WTC11 (cell line): ENCODE results near the gene CNST. TPM values are rescaled to one million over a fixed set of nuclear protein-coding genes. Genes with fewer than 3 reads are reported as not detected.

Experiments
- ATAC-seq: fragments of 200-7000 bp; cut with Tn5 transposase; 2 replicates; pipeline ENCODE4 v1.10.0; 2021; ENCODE audit warnings: mild to moderate bottlenecking, moderate library complexity
- CTCF ChIA-PET: fragments of 300-600 bp; sonication (Branson Sonifier 250); formaldehyde crosslinking; loops from one replicate; lab custom pipeline; 2021; ENCODE audit warnings: antibody characterized with exemption; lab: Charles Lee
- POLR2A ChIA-PET: fragments of 350-600 bp; sonication (Branson Sonifier 250); formaldehyde crosslinking; loops from one replicate; lab custom pipeline; 2021; ENCODE audit warnings: antibody characterized with exemption; lab: Charles Lee
- DNase-seq: peaks from one replicate; pipeline ENCODE4 v3.0.0; 2021; ENCODE audit warnings: low spot score
- H3K27ac Mint-ChIP-seq: 2 replicates; pipeline ENCODE4 v1.8.0; 2021; ENCODE audit warnings: mixed read lengths
- H3K27me3 Mint-ChIP-seq: 2 replicates; pipeline ENCODE4 v1.8.0; 2021; ENCODE audit warnings: low read depth, mild to moderate bottlenecking, moderate library complexity, mixed read lengths
- H3K36me3 Mint-ChIP-seq: 2 replicates; pipeline ENCODE4 v1.8.0; 2021; ENCODE audit warnings: mixed read lengths
- H3K4me1 Mint-ChIP-seq: 2 replicates; pipeline ENCODE4 v1.8.0; 2022; ENCODE audit warnings: mixed read lengths
- H3K4me3 Mint-ChIP-seq: 2 replicates; pipeline ENCODE4 v1.8.0; 2021; ENCODE audit warnings: mild to moderate bottlenecking, moderate library complexity, mixed read lengths
- H3K9me3 Mint-ChIP-seq: 2 replicates; pipeline ENCODE4 v1.8.0; 2021; ENCODE audit warnings: mixed read lengths
- AR ChIP-seq: fragments of 250-450 bp; sonication (Bioruptor Pico); IDR thresholded peaks from 2 replicates; pipeline ENCODE4 v1.9.0; 2021; ENCODE audit warnings: mild to moderate bottlenecking
- ATF2 ChIP-seq: sonication (generic); formaldehyde crosslinking; IDR thresholded peaks from 2 replicates; pipeline ENCODE4 v1.8.1; 2022; ENCODE audit warnings: low read depth, missing genetic modification reagents, borderline replicate concordance
- CTCF ChIP-seq: fragments of 200-600 bp; IDR thresholded peaks from 2 replicates; pipeline ENCODE4 v1.8.0; 2022; ENCODE audit warnings: antibody characterized with exemption
- FOXK1 ChIP-seq: sonication (generic); formaldehyde crosslinking; IDR thresholded peaks from 2 replicates; pipeline ENCODE4 v1.8.0; 2022; ENCODE audit warnings: mild to moderate bottlenecking, moderate library complexity, missing genetic modification reagents
- FOXP4 ChIP-seq: sonication (generic); formaldehyde crosslinking; IDR thresholded peaks from 2 replicates; pipeline ENCODE4 v1.8.0; 2022; ENCODE audit warnings: mild to moderate bottlenecking, missing genetic modification reagents
- GTF2I ChIP-seq: fragments of 250-450 bp; sonication (Bioruptor Pico); conservative IDR thresholded peaks from 2 replicates; pipeline ENCODE4 v1.4.0; 2021; ENCODE audit warnings: mild to moderate bottlenecking
- NFE2L1 ChIP-seq: sonication (generic); formaldehyde crosslinking; IDR thresholded peaks from 2 replicates; pipeline ENCODE4 v1.8.1; 2023; ENCODE audit warnings: missing genetic modification reagents
- NFYB ChIP-seq: sonication (generic); formaldehyde crosslinking; conservative IDR thresholded peaks from 2 replicates; pipeline ENCODE4 v1.8.0; 2022; ENCODE audit warnings: low read depth, missing genetic modification reagents
- RORB ChIP-seq: fragments of 250-450 bp; sonication (Bioruptor Pico); IDR thresholded peaks from 2 replicates; pipeline ENCODE4 v1.9.0; 2021; ENCODE audit warnings: mild to moderate bottlenecking
- TEAD4 ChIP-seq: sonication (generic); formaldehyde crosslinking; IDR thresholded peaks from 2 replicates; pipeline ENCODE4 v1.8.0; 2022; ENCODE audit warnings: mild to moderate bottlenecking, missing genetic modification reagents
- ZMAT4 ChIP-seq: fragments of 250-450 bp; sonication (Bioruptor Pico); IDR thresholded peaks from 2 replicates; pipeline ENCODE4 v1.9.0; 2021; ENCODE audit warnings: mild to moderate bottlenecking
- ZNF416 ChIP-seq: fragments of 250-450 bp; sonication (Bioruptor Pico); IDR thresholded peaks from 2 replicates; pipeline ENCODE4 v1.9.0; 2021; ENCODE audit warnings: mild to moderate bottlenecking, inconsistent platforms
- ZNF532 ChIP-seq: fragments of 250-450 bp; sonication (Bioruptor Pico); IDR thresholded peaks from 2 replicates; pipeline ENCODE4 v1.9.0; 2021; ENCODE audit warnings: mild to moderate bottlenecking, borderline replicate concordance
- total RNA-seq: library from RNA; stranded (reverse); gene quantifications from 3 replicates; pipeline ENCODE4 v1.2.3, GENCODE V29; 2021

The CNST gene
- total RNA-seq, 1 experiment from 2014 or later: 18.4 TPM

GRCh38 chr1:246566128-246566812 lies at the start of gene CNST, which contains the start of gene TFB2M (continued):
- no peak for TF ChIP-seq AR (CRISPR knock-in tag)
- no peak for TF ChIP-seq ZNF532 (CRISPR knock-in tag)
- no peak for TF ChIP-seq ATF2 (CRISPR knock-in tag)
- no peak for TF ChIP-seq ZNF416 (CRISPR knock-in tag)
- TF ChIP-seq RORB (CRISPR knock-in tag): no peak
- no peak for TF ChIP-seq GTF2I
- TF ChIP-seq FOXP4 (CRISPR knock-in tag): peak; percentile 92
- TF ChIP-seq, all 79 proteins: peak for 19

GRCh38 chr1:246517391-246517790 lies 48.9 kb upstream of the CNST start:
- H3K27me3 Mint-ChIP-seq: peaks cover 5% of the 10 kb centered on the region

More at GRCh38 chr1:246517391-246517790, 48.9 kb upstream of the CNST start:
- no peak for DNase-seq
- TF ChIP-seq TEAD4 (CRISPR knock-in tag): no peak
- no peak for TF ChIP-seq NFYB (CRISPR knock-in tag)
- TF ChIP-seq CTCF: no peak
- no peak for TF ChIP-seq NFE2L1
- TF ChIP-seq FOXP4 (CRISPR knock-in tag): no peak
- no peak for TF ChIP-seq ZMAT4 (CRISPR knock-in tag)
- no peak for TF ChIP-seq RORB (CRISPR knock-in tag)
- TF ChIP-seq FOXK1: no peak
- peaks cover 53% of the 10 kb centered on the region for H3K9me3 Mint-ChIP-seq
- ATAC-seq: no peak
- ChIA-PET CTCF (no interaction called here), POLR2A (no interaction called here)
- H3K4me1 Mint-ChIP-seq: no peaks in the 10 kb centered on the region
- H3K4me3 Mint-ChIP-seq: no peak overlapping the region
- no peak overlapping the region for H3K27ac Mint-ChIP-seq
- H3K36me3 Mint-ChIP-seq: peaks cover 13% of the 10 kb centered on the region
